ENCODE results near the gene NPFF.

GRCh38 chr12:53463802-53464560 is 43.3 kb downstream of the NPFF start:
- TF ChIP-seq CTCF (IDR thresholded peaks at IDR 0.05) = no peak
- TF ChIP-seq POLR2AphosphoS5 (IDR thresholded peaks at IDR 0.05) = no peak
- TF ChIP-seq POLR2A (IDR thresholded peaks at IDR 0.05) = no peak
